Activated CD4-positive, CD25-positive, alpha-beta regulatory T cell treated with anti-CD3 and anti-CD28 coated beads, Interleukin-2, amount 50 U/mL, for 24 hours (primary cell): ENCODE measurements around the gene THAP11.

Experiments used
- ATAC-seq, 2 donors: fragments of 150-1000 bp; cut with Tn5 transposase; one replicate each; pipeline ENCODE4 v1.10.0; 2021; ENCODE audit warnings: mild to moderate bottlenecking in 1 of 2, moderate library complexity in 1 of 2

THAP11 gene

DNA sequence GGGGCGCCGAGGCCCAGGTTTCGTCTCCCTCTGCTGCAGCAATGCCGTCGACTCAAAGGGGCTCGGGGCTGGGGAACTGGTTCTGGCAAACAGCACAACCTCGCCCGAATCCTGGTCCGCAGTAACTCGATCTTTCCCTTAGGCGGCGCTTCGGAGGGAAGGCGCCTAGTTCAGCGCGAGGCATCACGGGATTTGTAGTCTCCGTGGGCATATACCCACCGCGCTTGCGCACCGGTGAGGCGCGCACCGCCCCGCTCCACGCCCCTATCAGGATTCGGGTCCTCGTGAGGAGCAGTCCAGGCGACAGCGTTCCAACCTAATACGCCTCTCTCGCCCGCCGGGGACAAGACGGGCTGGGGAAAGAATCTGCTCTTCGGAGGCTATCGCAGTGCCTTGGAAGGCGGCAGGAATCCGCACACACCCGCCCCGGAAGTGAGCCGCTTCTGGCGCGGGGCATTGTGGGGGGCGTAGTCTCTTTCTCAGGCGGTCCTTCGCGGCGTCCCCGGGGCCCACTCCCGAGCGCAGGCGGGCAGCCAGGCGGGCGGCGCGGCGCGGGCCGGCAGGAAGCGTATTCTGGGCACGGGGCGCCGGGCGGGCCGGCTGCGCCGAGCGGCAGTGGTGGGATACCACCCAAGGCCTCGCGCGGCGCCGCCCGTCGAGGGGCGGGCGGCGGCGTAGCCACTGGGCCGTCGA is at the start of gene THAP11:
Gene THAP11, plus strand, starts transcription at position 505 of the 693 bp plus-strand sequence. CDS start 235 bp downstream, outside the sequence.
- ATAC-seq = peak; percentile 55 to 57

DNA sequence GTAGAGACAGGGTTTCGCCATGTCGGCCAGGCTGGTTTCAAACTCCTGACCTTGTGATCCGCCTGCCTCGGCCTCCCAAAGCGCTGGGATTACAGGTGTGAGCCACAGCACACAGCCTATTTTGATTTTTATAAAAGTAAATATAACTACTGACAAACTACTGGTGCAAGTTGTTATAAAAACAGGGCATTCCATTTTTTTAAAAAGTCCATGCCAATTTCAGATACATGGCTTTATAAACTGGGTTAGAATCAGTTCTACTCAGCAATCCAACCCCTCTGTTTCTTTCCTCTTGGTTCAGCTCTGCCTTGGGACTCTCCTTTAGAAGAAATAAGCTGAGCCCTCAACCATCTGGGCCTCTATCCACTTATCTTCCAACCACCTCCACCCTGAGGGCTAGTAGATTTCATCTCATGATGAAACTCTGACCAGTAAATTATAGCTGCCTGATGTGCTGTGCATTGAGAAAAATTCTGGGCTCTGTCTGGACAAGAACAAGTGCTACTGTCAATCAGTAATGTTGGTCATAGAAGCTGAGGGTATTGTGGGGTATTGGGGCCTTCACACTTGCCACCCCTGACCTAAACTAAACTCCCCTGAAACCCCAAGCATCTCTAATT is 45.9 kb upstream of the THAP11 start:
- ATAC-seq = no peak

DNA sequence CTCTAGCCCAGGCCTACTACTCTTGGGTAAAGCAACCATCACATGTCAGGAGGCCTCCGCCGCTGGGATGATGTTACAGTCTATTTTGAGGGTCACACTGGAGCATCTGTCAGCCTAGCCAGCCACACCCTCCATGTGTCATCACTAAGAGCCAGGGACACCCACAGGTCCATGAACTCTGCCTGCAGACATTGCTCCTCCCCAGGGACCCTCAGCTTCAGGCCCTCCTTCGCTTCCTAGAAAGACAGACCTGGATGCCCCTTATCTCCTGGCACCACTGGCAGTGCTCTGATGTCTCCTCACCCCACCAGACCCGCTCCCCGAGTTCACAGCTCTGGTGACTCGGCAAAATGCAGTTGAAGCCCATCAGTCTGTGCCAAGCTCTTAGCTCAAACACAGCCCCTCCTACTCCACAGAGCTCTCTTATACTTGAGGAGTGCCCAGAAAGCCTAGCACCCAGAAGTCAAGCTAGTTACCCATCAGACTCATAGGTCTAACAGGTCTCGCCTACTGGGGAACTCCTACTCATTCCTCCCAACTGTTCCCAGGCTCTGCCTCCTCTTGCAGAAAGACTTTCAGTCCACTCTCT is 41.7 kb upstream of the THAP11 start:
- ATAC-seq = no peak

DNA sequence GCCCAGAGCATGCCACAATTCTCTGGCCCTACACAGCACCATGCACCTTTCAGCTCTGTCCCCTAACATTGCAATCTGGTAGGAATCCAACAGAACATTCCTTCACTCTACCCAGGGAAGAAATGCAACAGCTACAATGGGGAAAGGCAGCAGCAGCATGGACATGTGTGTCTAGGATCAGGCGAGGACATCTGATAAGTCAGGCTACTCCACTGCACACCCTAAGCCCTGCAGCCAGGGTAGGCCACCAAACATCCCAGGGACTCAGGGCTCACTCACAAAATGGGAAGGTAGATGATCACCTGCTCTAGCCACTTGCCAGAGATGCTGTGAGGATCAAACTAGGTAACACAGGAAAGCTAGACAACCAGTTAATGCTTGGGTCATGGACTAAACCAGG is 40.9 kb upstream of the THAP11 start:
- ATAC-seq = no peak

DNA sequence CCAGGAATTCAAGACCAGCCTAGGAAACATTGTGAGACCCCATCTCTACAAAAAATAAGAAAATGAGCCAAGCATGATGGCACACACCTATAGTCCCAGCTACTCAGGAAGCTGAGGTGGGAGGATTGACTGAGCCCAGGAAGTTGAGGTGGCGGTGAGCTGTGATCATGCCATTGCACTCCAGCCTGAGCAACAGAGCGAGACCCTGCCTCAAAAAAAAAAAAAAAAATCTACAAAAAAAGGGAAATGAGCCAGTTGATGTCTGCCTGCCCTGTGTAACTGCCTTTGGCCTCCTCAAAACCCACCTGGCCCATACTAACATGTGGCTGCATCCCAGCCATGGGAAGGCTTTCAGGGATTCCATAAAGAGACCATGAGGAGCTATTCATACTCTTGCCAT is 40.2 kb upstream of the THAP11 start:
- no peak for ATAC-seq

DNA sequence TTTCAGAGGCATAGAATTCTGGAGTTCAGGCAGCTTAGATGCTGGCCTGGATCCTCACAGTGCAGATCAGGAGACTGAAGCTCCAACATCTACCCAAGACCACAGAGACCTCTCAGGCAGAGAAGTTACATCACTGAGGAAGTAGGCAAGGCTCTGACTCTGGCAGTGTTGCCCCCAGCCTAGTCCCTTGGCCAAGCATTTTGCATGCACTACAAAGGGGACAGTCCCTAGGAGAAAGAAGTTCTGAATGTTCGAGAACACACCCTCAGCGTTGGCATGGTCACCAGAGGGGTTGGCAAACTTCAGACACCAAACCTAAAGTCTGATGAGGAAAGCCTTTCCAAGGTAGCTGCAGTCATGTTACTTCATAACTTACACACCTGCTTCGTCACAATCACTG is 38.2 kb upstream of the THAP11 start:
- no peak for ATAC-seq

DNA sequence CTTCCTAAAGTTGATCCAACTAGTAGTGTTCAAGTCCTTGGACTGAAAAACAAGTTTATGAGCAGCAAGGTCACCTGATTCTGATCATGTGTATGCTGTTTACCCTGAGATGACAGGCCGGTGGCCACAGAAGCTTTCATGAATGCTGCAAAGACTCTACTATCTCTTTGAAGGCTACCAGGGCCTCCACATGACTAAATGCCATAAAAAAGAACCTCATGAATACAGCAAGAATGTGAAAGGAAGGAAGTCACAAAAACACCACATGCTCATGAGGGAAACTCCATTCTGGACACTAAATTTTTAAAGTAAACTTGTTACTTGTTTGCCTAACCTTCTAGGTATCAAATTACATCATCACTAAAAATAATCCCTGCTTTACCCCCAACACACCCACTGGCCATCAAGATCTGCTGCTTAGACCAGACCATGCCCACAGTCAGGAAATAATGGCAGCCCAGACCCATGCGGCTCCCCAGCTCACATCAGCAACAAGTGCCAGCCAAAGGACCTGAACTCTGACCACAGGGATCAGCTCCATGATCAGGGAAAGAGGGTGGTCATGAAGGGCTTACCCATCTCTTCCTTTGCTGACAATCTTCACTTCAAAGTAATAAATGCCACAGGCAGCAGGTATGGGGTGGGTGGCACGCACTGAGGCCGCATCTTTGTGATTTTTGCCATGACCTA is 37.1 kb upstream of the THAP11 start:
- no peak for ATAC-seq

DNA sequence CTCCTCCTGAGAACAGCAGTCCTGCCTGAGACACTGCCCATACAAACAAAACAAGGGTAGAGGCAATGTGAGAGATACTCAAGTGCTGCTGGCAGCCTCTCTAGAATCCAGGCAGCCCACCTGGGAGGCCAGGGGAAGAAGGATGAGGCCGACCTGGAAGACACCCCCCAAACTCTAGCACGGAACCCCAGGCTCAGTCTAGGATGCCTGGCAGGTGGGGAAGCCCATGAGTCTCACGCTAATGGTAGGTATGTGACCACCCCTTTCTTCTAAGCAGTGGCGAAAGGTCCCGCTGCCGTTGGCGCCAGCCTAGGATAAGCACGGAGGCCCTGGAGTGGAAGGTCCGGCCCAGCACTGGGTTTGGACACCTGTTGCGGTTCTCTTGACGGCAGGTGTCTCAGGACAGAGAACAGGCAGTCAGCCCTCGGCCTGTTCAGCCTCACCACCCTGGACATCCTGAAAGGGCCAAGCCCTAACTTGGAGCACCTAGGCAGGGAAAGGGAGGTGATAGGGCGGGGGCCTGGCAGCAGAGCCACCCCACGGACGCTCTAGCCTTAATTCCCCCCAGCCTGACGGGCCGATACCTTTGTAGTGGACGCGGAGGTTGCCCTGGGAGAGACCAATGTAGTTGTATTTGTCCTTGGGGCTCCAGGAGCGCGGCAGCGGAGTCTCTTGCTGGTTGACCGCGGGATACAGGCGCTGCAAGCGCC is 36.2 kb upstream of the THAP11 start:
- no peak for ATAC-seq

DNA sequence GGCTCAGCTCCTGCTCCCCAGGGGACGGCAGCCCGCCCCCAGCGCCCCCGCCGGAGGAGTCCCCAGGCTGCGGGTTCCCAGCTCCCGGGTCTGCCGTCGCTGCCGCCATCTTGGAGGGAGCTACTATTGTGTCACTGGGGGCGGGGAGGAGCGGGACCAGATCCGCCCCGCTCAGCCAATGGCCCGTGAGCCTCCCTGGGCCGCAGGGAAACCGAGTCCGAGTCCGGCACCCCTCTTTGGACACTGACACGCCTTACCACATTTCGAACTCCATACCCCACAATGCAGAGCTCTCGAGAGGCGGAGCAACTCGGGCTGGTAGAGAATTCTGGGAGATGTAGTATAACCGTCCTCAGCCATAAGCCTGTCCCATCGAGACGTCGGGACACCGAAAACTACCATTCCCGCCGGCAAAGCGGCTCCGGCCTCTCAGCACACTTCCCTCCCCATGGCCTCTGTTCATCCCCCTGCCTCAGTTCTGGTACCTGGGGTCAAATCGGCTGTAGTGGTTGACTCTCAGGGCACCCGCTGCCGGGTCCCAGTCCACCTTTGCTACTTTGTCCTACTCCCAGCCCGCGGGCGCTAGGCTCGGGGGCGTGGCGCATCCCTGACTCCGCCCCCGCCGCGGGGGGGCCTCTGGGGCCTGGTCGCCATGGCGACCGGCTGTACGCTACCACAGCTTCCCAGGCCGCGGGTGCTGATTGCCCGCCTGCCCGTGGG is 35.5 kb upstream of the THAP11 start, which contains the start of the genes RANBP10 and TSNAXIP1:
Gene RANBP10, minus strand, starts transcription at position 133 of the 720 bp plus-strand sequence. Its CDS starts 24 bp downstream, at position 109.
Gene TSNAXIP1, plus strand, starts transcription at position 462 of the 720 bp plus-strand sequence. CDS start 261 bp downstream, outside the sequence.
- peak; percentile 95 to 97 for ATAC-seq

DNA sequence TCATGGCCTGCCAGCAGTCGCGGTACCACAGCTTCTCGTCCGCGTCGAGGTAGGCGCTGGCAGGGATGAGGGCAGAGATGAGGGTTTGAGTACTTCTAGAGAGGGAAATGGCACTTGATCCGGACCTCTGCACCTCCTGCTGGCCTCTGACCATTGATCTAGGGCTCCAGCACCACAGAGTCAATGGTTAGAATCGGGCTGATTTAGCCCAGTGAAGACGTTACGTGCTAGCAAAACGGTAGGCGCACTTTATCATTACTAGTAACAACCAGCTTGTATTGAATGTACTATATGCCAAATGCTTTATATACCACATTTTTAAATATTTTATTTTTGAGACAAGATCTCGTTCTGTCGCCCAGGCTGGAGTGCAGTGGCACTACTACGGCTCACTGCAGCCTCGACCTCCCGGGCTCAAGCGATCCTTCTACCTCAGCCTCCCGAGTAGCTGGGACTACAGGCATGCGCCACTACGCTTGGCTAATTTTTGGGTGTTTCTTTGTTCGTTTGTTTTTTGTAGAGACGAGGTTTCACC is 34.9 kb upstream of the THAP11 start:
- no peak for ATAC-seq

DNA sequence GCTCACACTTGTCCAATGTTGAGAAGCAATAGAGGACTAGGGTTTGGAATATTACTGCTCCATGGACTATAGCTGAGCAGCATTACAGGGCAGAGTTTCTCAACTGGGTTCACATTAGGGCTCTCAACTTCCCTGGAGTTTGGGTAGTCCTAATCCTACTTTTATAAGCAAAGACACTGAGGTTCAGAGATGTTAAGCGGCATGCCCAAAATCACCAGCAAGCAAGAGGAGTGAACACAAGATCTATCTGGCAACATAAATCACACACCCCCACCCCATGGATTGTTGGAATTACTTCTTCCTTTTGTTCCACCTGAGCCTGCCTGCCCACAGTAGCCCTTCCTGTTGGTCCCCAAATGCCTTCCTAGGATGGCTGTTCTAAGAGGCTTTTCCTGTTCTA is 30.2 kb upstream of the THAP11 start:
- no peak for ATAC-seq

DNA sequence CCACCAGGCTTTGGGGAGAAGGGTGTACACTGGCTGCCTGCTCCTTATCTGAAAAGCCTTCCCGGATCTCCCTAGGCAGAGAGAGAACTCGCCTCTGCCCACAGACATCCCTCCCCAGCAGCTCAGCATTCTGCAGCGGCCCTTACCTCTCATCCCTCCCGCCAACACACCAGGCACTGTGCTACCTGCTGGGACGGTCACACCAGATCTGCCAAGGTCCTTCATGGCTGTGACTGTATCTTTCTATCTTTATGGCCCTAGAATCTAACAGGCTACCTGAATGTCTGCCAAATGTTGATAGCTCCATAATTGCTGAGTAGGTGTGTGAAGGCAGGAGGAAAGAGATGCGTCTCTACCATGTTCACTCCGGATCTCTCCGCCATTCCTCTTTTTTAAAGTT is 27.6 kb upstream of the THAP11 start:
- ATAC-seq = no peak

DNA sequence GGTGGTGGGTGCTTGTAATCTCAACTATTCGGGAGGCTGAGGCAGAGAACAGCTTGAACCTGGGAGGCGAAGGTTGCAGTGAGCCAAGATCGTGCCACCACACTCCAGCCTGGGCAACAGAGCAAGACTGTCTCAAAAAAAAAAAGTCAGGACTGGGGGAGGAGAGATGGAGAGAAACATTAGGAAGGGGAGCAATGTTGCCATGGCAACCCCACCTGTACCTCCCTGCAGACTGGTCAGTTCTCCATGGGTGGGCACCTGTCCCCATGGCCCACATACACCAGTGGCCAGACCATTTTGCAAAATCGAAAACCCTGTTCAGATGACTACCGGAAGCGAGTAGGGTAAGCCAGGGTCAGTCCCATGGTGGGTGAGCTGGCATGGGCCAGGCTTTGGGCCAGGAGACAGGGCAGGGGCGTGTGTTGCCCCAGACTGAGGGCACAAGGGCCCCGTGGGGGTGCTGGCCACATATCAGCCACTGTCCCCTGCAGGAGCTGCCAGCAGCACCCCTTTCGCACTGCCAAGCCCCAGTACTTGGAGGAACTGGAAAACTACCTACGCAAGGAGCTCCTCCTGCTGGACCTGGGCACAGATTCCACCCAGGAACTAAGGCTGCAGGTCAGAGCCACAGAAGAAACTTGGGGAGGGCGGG is 21.4 kb upstream of the THAP11 start:
- no peak for ATAC-seq

DNA sequence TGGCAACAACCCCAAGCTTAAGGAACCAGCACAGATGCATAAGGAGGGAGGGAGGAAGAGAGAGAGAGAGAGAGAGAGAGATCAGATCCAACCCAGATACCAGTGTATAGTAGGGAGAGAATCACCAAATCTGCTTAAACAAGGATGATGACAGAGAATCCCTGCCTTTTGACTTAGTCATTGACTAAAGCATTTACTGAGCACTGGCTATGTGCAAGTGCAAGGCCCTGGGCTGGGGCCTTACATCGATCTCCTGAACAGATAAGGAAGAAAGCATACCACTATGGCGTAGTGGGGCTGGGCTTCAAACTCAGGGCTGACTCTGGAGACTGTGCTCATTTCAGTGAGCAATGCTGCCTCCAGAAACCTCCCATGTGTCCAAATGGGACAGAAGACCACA is 19.6 kb upstream of the THAP11 start:
- no peak for ATAC-seq

DNA sequence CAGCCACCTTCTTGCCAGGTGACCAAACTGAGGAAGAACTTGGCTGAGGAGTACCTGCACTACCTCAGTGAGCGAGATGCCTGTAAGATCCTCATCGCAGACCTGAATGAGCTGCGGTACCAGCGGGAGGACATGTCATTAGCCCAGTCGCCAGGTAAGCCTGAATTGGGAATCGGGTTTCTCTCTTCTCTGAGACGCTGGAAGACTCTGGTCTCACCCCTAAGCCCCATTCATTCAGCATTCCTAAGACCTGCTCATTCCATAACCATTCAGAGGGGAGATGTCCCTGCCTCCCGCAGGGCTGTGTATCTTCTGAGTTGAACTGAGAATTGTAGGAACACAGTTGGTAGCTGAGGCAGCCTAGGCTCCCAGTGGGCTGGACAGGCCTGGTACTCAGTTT is 17.0 kb upstream of the THAP11 start:
- ATAC-seq = no peak

DNA sequence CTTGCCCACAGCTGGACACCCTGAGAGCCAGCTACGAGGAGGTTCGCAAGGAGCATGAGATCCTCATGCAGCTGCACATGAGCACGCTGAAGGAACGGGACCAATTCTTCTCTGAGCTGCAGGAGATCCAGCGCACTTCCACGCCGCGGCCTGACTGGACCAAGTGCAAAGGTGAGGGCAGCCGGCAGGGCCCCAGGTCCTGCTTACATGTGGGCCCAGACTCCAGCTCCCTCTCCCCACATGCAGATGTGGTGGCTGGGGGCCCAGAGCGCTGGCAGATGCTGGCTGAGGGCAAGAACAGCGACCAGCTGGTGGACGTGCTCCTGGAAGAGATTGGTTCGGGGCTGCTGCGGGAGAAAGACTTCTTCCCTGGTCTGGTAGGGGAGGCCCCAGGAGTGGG is 16.2 kb upstream of the THAP11 start:
- ATAC-seq = no peak

DNA sequence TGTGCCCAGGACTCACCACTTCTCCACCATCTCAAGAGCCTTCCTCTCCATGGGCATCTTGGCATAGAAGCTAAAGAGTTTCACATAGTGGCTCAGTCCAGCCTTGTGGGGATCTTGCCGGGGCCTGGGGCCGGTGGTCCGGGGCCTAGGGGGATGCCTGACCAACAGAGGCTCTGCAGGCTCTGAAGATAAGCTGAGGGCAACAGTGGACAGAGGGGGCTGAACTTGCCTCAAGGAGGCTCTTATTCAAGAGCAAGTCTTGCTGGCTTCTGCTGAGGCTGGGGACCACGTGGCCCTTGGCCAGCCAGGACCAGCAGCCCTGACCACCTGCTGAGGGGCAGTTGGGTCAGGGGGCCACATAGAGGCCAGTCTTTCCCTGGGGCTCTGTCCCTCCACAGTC is 13.5 kb upstream of the THAP11 start:
- no peak for ATAC-seq

DNA sequence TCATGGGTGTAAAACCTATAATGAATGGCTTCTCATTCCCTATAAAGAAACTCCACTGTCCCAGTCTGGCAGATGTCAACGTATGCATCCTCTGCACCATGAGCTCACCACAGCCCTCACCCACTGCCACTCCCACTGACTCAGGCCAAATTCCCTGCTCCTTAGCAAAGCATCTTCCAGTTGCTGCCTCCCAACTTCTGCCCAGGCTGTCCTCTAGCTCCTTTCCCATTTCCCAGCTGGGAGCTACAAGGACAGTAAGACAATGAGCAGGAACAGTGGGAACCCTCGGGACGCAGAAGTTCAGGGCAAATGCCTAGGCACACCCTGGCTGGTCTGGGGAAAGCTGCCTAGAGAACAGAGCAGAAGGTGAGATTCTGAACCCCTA is 9.1 kb upstream of the THAP11 start:
- no peak for ATAC-seq

DNA sequence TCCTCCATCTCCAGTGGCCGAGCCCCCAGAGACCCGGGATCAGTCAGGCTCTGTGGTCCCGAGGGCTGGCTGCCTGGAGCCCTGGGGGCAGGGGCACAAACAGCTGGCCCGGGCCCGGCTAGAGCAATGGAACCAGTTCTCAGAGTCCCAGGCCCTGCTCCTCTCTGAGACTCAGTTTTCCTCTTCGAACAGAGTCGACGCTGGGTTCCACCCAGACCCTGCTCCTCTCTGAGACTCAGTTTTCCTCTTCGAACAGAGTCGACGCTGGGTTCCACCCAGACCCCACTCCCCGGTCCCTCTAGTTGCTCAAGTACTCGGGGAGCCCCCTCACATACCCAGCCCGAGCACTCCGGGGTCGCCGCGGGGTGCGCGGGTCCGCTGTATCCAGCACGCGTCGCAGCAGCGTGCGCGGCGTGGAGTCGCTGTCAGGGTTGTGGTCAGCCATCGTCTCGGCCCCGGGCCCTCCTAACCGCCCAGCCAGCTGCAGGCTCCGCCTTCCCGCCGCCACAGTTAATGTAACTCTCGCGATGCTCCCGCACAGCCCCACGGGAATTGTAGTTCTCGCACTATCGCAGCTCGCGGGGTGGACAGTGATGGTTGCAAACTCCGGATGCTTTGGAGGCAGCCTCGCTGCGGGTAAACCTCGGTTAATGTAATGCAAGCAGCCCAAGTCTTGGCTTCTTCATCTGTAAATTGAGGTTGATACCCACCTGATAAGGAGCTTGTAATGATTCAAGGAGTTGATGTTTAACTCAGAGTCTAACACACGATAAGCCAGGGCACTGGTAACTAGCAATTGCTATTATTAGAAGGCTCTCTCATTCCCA is 8.5 kb upstream of the THAP11 start:
- peak; percentile 100 for ATAC-seq

DNA sequence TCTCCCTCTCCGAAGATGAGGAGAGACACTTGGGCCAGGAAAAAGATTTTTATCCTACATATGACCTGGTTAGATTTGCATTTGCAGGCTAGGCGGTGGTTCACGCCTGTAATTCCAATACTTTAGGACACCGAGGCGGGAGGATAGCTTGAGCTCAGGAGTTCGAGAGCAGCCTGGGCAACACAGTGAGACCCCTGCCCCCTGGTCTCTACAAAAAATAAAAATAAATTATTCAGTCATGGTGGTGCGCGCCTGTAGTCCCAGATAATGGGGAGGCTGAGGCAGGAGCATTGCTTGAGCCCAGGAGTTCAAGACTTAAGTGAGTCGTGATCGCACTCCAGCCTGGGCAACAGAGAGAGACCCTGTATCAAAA is 7.9 kb upstream of the THAP11 start:
- ATAC-seq = no peak
